HCT116 (cell line): ENCODE results near the gene CDKN1C. TPM values are rescaled to one million over a fixed set of nuclear protein-coding genes. Genes with fewer than 3 reads are reported as not detected.

Source experiments
- ATAC-seq: fragments of 200-7000 bp; cut with Tn5 transposase; 2 replicates; pipeline ENCODE4 v1.9.1; 2020; ENCODE audit warnings: mild to moderate bottlenecking, moderate library complexity
- BruUV-seq: library from RNA; stranded (reverse); fragments of 400-500 nt; replicated peaks from 2 replicates; lab custom pipeline; 2021; lab: Mats Ljungman, UMichigan
- CTCF ChIA-PET: fragments of 300-600 bp; sonication (Branson Sonifier 250); formaldehyde crosslinking; loops from one replicate; lab custom pipeline; 2021; ENCODE audit warnings: antibody characterized with exemption; lab: Charles Lee
- POLR2A ChIA-PET: fragments of 300-600, 350-600 bp; sonication (Branson Sonifier 250); formaldehyde crosslinking; loops from one replicate; lab custom pipeline; 2021; ENCODE audit warnings: antibody characterized with exemption; lab: Charles Lee
- RAD21 ChIA-PET, 2 experiments: fragments of 300-600 bp; sonication (Branson Sonifier 250); formaldehyde crosslinking; loops; one replicate each; lab custom pipeline; 2023; ENCODE audit warnings: low total read pairs in 2 of 2; ENCODE audit not compliant: uncharacterized antibody in 2 of 2, unreplicated experiment in 2 of 2, low non-redundant PET in 1 of 2; lab: Charles Lee
- DNase-seq: peaks from one replicate; pipeline ENCODE4 v3.0.0-alpha.2; 2010; ENCODE audit warnings: low read depth, low spot score
- H2AFZ ChIP-seq: fragments of 200-600 bp; shearing (Covaris generic), sonication (generic); 2 replicates; pipeline ENCODE4 v1.6.1; 2017; ENCODE audit warnings: low read depth, mixed run types, mixed read lengths, antibody characterized with exemption, low read length; ENCODE audit not compliant: poor library complexity, severe bottlenecking
- H3K27ac ChIP-seq: 2 replicates; pipeline ENCODE4 v1.5.1; 2012; ENCODE audit warnings: low read depth, low read length
- H3K27me3 ChIP-seq: fragments of 200-600 bp; sonication (generic); 2 replicates; pipeline ENCODE4 v1.6.1; 2016; ENCODE audit warnings: mixed run types, low read length, mixed read lengths; ENCODE audit not compliant: insufficient read depth
- H3K36me3 ChIP-seq, 2 experiments: fragments of 200-500 bp in 1 of 2; fragments of 200-600 bp in 1 of 2; sonication (Bioruptor generic) in 1 of 2; sonication (generic) in 1 of 2; 2 replicates each; pipeline versions ENCODE4 v1.5.1 to v1.6.1; 2014 to 2016; ENCODE audit warnings: low read length in 2 of 2, inconsistent platforms in 1 of 2, mixed read lengths in 1 of 2, mixed run types in 1 of 2; ENCODE audit not compliant: insufficient read depth in 2 of 2, control insufficient read depth in 1 of 2
- H3K4me1 ChIP-seq, 2 experiments: fragments of 200-600 bp in 1 of 2; sonication (generic) in 1 of 2; 2 replicates each; pipeline versions ENCODE4 v1.5.1 to v1.6.1; 2012 to 2017; ENCODE audit warnings: low read length in 2 of 2, inconsistent platforms in 1 of 2, mild to moderate bottlenecking in 1 of 2, mixed read lengths in 1 of 2, mixed run types in 1 of 2, moderate library complexity in 1 of 2; ENCODE audit not compliant: insufficient read depth in 2 of 2, control insufficient read depth in 1 of 2
- H3K4me2 ChIP-seq: fragments of 200-600 bp; sonication (generic); 2 replicates; pipeline ENCODE4 v1.6.1; 2017; ENCODE audit warnings: mixed run types, low read length, mixed read lengths
- H3K4me3 ChIP-seq, 2 experiments: fragments of 200-600 bp in 1 of 2; sonication (generic) in 1 of 2; replicated peaks in 1 of 2; 2 replicates each; pipeline ENCODE4 v1.5.1; 2011 to 2016; ENCODE audit warnings: low read length in 2 of 2, control low read depth in 1 of 2, low read depth in 1 of 2, mild to moderate bottlenecking in 1 of 2, mixed read lengths in 1 of 2, mixed run types in 1 of 2
- H3K79me2 ChIP-seq: fragments of 200-600 bp; sonication (generic); 2 replicates; pipeline ENCODE4 v1.6.1; 2017; ENCODE audit warnings: mild to moderate bottlenecking, mixed run types, low read length, moderate library complexity, mixed read lengths; ENCODE audit not compliant: insufficient read depth
- H3K9ac ChIP-seq: fragments of 200-600 bp; sonication (generic); 2 replicates; pipeline ENCODE4 v1.6.1; 2016; ENCODE audit warnings: low read length, mixed read lengths
- H3K9me2 ChIP-seq: fragments of 200-600 bp; sonication (generic), shearing (Covaris generic); 2 replicates; pipeline ENCODE4 v1.6.1; 2017; ENCODE audit warnings: mixed run types, mild to moderate bottlenecking, moderate library complexity; ENCODE audit not compliant: insufficient read depth
- H3K9me3 ChIP-seq, 2 experiments: fragments of 200-500 bp in 1 of 2; fragments of 200-600 bp in 1 of 2; sonication (Bioruptor generic) in 1 of 2; sonication (generic) in 1 of 2; 2 replicates each; pipeline ENCODE4 v1.6.1; 2014 to 2017; ENCODE audit warnings: low read length in 2 of 2, mixed read lengths in 2 of 2, inconsistent platforms in 1 of 2, low read depth in 1 of 2, mild to moderate bottlenecking in 1 of 2, mixed run types in 1 of 2, moderate library complexity in 1 of 2; ENCODE audit not compliant: control insufficient read depth in 1 of 2, insufficient read depth in 1 of 2
- H4K20me1 ChIP-seq: fragments of 200-600 bp; sonication (generic), shearing (Covaris generic); 2 replicates; pipeline ENCODE4 v1.6.1; 2017; ENCODE audit warnings: mixed run types, mild to moderate bottlenecking, moderate library complexity; ENCODE audit not compliant: insufficient read depth
- CEBPB ChIP-seq: IDR thresholded peaks from 2 replicates; pipeline ENCODE4 v1.6.1; 2012; ENCODE audit warnings: low read depth
- FOSL1 ChIP-seq: IDR thresholded peaks from 2 replicates; pipeline ENCODE4 v1.6.1; 2012; ENCODE audit warnings: low read depth
- POLR2A ChIP-seq: IDR thresholded peaks from 2 replicates; pipeline ENCODE4 v1.7.0; 2011; ENCODE audit warnings: borderline replicate concordance; ENCODE audit not compliant: insufficient read depth, insufficient read length; ENCODE audit errors: extremely low read depth
- REST ChIP-seq: IDR thresholded peaks from 2 replicates; pipeline ENCODE4 v1.6.1; 2012; ENCODE audit warnings: low read depth
- SP1 ChIP-seq: IDR thresholded peaks from 2 replicates; pipeline ENCODE4 v1.6.1; 2012; ENCODE audit warnings: low read depth
- intact Hi-C: fragments of 100-400 bp; cut with micrococcal nuclease; formaldehyde crosslinking; loops from 2 replicates; pipeline ENCODE4 v1.10.0; 2022
- total RNA-seq: library from RNA; stranded (reverse); gene quantifications from one replicate; pipeline ENCODE4 v1.2.1, GENCODE V29; 2021; ENCODE audit not compliant: unreplicated experiment
- TF ChIP-seq, protein P1 (sequence below): IDR thresholded peaks from 2 replicates; pipeline ENCODE4 v1.6.1; 2012
- TF ChIP-seq, protein P2 (sequence below), 3 experiments: fragments of 200-600 bp in 1 of 3; sonication (generic) in 1 of 3; IDR thresholded peaks in 2 of 3; conservative IDR thresholded peaks in 1 of 3; 2 replicates each; pipeline ENCODE4 v1.5.1; 2012 to 2017; ENCODE audit warnings: low read depth in 2 of 3, low read length in 2 of 3, antibody characterized with exemption in 1 of 3, borderline replicate concordance in 1 of 3, control low read depth in 1 of 3, mild to moderate bottlenecking in 1 of 3, mixed read lengths in 1 of 3, mixed run types in 1 of 3, moderate library complexity in 1 of 3; ENCODE audit not compliant: insufficient read depth in 1 of 3

CDKN1C gene
- total RNA-seq, 1 experiment from 2014 or later = 24.0 TPM

- no peaks in the 10 kb centered on the region for H3K27me3 ChIP-seq
- no peaks in the 10 kb centered on the region; the same call in 1 of the 2 replicates for H3K79me2 ChIP-seq
- H3K27ac ChIP-seq = no peak overlapping the region
- POLR2A ChIA-PET = interaction anchor here (4.0 kb wide), 1 partner anchor 9 kb away, joined by 19 read pairs; the partner anchor contains the start of gene PHLDA2
- H3K4me3 ChIP-seq = no peak overlapping the region
- H4K20me1 ChIP-seq = no peaks in the 10 kb centered on the region
- peaks cover 12 to 16% of the 10 kb centered on the region in 2 experiments for H3K4me1 ChIP-seq
- no peak overlapping the region for H3K4me2 ChIP-seq
- no peak for ATAC-seq
- TF ChIP-seq, protein P1, sequence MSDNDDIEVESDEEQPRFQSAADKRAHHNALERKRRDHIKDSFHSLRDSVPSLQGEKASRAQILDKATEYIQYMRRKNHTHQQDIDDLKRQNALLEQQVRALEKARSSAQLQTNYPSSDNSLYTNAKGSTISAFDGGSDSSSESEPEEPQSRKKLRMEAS = no peak
- TF ChIP-seq REST (no peak), POLR2A (no peak), FOSL1 (no peak), CEBPB (no peak)
- TF ChIP-seq, all 23 proteins: peak for 0
- Histone ChIP-seq H2AFZ (no peak overlapping the region), H3K9me3 (no peaks in the 10 kb centered on the region), H3K9ac (no peak overlapping the region), H3K36me3 (no peaks in the 10 kb centered on the region), H3K9me2 (no peaks in the 10 kb centered on the region)
- no peak for DNase-seq
- intact Hi-C loops = no loop called here
- CTCF ChIA-PET = no interaction called here
- BruUV-seq = no TSS peak
- RAD21 ChIA-PET = no interaction called here
These were observed 34.8 kb upstream of the CDKN1C start for GRCh38 chr11:2920343-2920742.

DNA sequence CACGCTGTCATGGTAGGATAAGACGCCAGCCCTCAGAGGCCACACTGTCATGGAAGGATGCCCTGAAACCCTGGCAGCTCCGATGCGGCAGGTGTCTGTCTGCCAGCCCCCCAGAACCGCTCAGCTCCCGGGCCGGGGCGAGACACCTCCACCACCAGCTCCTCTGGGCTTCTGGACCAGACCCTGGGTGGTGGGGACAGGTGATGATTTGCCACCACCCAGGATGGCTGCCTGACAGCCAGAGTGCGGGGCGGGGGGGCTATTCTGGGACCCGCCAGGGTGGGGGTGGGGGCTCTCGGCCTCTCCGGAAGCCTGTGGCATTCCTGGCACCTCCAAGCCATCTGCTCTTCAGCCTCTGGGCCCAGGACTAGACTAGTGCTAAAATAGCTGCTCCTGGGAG is 34.3 kb upstream of the CDKN1C start:
- ChIA-PET POLR2A (interaction anchor here (4.0 kb wide), 1 partner anchor 10 kb away, joined by 19 read pairs; the partner anchor contains the start of gene PHLDA2), CTCF (interaction anchor here (1.1 kb wide), 1 partner anchor 24 kb away, joined by 3 read pairs; no protein-coding TSS in a partner anchor), RAD21 (no interaction called here)
- Histone ChIP-seq H3K9me2 (no peaks in the 10 kb centered on the region), H3K4me1 (peaks cover 12 to 14% of the 10 kb centered on the region in 2 experiments; a peak in 3 of 4 replicates), H3K27me3 (no peaks in the 10 kb centered on the region), H3K36me3 (no peaks in the 10 kb centered on the region), H3K9me3 (no peaks in the 10 kb centered on the region), H4K20me1 (no peaks in the 10 kb centered on the region), H3K4me2 (no peak overlapping the region), H3K27ac (no peak overlapping the region), H2AFZ (no peak overlapping the region), H3K9ac (no peak overlapping the region), H3K79me2 (no peaks in the 10 kb centered on the region), H3K4me3 (no peak overlapping the region)
- no TSS peak for BruUV-seq
- intact Hi-C loops = no loop called here
- TF ChIP-seq, protein P2, sequence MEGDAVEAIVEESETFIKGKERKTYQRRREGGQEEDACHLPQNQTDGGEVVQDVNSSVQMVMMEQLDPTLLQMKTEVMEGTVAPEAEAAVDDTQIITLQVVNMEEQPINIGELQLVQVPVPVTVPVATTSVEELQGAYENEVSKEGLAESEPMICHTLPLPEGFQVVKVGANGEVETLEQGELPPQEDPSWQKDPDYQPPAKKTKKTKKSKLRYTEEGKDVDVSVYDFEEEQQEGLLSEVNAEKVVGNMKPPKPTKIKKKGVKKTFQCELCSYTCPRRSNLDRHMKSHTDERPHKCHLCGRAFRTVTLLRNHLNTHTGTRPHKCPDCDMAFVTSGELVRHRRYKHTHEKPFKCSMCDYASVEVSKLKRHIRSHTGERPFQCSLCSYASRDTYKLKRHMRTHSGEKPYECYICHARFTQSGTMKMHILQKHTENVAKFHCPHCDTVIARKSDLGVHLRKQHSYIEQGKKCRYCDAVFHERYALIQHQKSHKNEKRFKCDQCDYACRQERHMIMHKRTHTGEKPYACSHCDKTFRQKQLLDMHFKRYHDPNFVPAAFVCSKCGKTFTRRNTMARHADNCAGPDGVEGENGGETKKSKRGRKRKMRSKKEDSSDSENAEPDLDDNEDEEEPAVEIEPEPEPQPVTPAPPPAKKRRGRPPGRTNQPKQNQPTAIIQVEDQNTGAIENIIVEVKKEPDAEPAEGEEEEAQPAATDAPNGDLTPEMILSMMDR (IDR thresholded peaks at IDR 0.05 in 2 of 3, conservative IDR thresholded peaks at IDR 0.05 in 1 of 3; ENCODE audit: borderline replicate concordance in 1 of 3, insufficient read depth in 1 of 3, low read depth in 2 of 3, low read length in 2 of 3) = no peak
- no peak for TF ChIP-seq SP1
- DNase-seq (no peak), ATAC-seq (no peak)
